Omental fat pad (tissue), 4 donors: ENCODE results near the gene MYH9. TPM values are rescaled to one million over a fixed set of nuclear protein-coding genes. Genes with fewer than 3 reads are reported as not detected.

Experiments
- ATAC-seq: fragments of 150-250 bp; one replicate; pipeline ENCODE4 v1.9.1; 2016; ENCODE audit warnings: mild to moderate bottlenecking, moderate library complexity; ENCODE audit not compliant: low FRiP score
- DNase-seq: peaks from one replicate; pipeline ENCODE4 v3.0.0-alpha.2; 2019; ENCODE audit warnings: low spot score
- total RNA-seq, 4 donors: library from RNA; depleted of rRNA; stranded (reverse); fragments of >200 nt; gene quantifications; one replicate each; pipeline ENCODE4 v1.1.0, GENCODE V29; 2016
- TF ChIP-seq, protein P1 (sequence below), 3 donors: fragments of 450-650 bp; IDR thresholded peaks; one replicate each; pipeline ENCODE4 v1.5.1; 2016 to 2017; ENCODE audit warnings: antibody characterized with exemption in 3 of 3, mild to moderate bottlenecking in 3 of 3, moderate library complexity in 2 of 3

Gene MYH9
- total RNA-seq, 4 donors from 2014 or later: 225 to 463 (median 370) TPM

DNA sequence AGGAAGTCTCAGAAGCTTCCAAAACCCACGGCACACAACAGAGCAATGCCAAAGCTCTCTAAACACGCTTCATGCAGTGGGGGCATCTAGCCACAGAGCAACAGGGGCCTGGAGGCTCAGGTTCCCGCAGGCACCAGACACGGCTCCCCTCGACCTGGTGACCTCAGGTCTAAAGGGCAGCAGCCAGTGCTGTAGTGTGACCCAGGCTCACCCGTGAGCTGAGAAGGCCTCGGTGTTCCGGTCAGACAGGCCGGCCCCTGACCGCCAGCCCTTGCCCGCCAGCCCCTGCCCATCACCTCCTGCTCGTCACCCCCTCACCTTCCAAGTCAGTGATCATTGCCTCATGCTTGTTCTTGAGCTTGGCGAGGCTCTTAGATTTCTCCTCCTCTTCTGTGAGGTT, 89.2 kb downstream of the MYH9 start:
- no peak for DNase-seq
- ATAC-seq: no peak
- TF ChIP-seq, protein P1, sequence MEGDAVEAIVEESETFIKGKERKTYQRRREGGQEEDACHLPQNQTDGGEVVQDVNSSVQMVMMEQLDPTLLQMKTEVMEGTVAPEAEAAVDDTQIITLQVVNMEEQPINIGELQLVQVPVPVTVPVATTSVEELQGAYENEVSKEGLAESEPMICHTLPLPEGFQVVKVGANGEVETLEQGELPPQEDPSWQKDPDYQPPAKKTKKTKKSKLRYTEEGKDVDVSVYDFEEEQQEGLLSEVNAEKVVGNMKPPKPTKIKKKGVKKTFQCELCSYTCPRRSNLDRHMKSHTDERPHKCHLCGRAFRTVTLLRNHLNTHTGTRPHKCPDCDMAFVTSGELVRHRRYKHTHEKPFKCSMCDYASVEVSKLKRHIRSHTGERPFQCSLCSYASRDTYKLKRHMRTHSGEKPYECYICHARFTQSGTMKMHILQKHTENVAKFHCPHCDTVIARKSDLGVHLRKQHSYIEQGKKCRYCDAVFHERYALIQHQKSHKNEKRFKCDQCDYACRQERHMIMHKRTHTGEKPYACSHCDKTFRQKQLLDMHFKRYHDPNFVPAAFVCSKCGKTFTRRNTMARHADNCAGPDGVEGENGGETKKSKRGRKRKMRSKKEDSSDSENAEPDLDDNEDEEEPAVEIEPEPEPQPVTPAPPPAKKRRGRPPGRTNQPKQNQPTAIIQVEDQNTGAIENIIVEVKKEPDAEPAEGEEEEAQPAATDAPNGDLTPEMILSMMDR (IDR thresholded peaks at IDR 0.05): no peak

DNA sequence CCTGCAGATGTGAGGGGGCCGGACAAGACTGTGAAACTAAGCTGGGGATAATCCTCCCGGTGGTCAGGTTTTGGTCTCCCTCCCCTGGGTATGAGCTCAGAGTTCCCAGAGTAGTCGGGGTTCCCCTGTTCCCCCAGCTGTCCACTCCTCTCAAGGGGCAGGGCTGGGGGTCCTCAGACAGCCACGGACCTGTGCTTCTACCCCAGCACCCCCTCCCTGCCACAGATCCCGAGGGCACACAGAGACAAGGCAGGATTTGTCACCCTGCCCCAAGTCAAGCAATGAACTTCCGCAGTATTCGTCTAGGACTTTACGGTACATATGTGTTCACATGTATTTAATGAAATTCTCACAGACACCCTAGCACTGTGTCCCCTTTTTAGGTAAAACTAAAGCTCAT, 89.6 kb downstream of the MYH9 start:
- ATAC-seq: no peak
- DNase-seq: no peak
- TF ChIP-seq, protein P1 (IDR thresholded peaks at IDR 0.05): no peak

DNA sequence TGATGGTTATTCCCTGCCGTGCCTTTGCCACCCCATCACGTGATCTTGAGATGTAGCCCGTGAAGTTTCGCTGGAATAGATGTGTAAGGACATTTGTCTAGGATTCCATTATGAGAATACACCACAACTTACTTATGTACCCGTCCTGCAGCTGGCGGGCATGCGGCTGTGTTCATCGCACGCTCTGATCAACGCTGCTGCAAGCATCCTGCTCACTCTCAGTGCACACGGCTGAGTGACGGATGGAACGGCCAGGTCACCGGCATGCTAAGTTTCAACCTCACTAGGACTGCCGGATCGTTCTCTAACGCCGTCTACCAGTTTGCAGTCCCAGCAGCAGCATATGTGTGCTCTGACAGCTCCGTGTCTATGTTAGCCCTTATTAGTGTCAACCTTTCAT, 90.2 kb downstream of the MYH9 start:
- TF ChIP-seq, protein P1 (IDR thresholded peaks at IDR 0.05): no peak
- DNase-seq: no peak
- ATAC-seq: no peak

DNA sequence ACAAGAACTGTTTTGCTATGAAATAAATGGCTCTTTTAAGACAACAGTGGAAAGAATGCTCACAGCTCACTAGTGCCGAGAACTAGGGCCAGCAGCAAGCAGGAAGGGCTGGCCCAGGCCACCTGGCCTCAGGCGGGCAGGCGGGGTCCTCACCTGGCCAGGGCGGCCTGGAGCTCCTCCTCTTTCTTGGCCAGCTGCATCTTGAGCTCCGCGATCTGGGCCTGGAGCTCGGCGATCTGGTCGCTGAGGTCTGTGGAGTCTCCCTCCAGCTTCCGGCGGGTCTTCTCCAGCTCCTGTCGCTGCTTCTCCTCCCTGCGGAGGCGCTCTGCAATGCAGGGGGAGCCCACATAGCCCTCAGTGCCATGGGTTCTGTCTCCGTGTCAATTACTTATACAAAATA, 91.1 kb downstream of the MYH9 start:
- TF ChIP-seq, protein P1 (IDR thresholded peaks at IDR 0.05): no peak
- DNase-seq (no peak), ATAC-seq (no peak)

DNA sequence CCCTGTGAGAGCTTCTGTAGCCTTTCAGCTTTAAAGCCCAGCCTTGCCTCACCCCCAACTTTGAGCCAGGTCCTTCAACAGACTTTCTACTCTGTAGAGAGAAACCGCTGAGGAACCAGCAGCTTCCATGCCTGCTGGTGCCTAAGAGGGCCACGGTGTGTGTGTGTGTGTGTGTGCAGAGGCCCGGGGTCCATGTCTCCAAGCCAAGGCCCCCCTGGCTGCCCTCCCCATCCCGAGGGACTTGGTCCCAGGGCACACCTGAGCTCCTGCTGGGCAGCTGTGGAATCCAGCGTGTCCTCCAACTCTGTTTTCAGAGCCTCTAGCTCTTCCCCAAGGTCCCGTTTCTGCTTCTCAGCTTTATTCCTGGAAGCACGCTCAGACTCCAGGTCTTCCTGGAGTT, 92.5 kb downstream of the MYH9 start:
- no peak for DNase-seq
- TF ChIP-seq, protein P1 (IDR thresholded peaks at IDR 0.05): no peak
- ATAC-seq: no peak

DNA sequence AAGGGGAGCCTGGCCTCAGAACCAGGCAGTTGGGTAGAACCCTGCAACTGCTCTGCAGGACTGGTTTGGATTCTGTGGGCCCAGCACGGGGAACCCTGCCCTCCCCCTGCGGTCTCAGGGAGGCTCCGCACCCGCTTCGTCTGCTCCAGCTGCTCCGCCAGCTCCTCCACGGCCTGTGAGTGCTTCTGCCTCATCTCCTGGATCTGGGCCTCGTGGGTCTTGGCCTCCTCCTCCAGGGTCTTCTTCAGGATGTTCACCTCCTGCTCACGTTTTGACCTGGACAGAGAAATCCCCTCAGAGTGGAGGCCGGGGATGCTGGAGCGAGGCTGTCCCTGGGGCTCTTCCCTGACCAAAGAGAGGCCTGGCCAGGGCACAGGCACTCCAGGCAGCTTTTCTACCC, 93.0 kb downstream of the MYH9 start:
- no peak for ATAC-seq
- TF ChIP-seq, protein P1 (IDR thresholded peaks at IDR 0.05): no peak
- DNase-seq: no peak

DNA sequence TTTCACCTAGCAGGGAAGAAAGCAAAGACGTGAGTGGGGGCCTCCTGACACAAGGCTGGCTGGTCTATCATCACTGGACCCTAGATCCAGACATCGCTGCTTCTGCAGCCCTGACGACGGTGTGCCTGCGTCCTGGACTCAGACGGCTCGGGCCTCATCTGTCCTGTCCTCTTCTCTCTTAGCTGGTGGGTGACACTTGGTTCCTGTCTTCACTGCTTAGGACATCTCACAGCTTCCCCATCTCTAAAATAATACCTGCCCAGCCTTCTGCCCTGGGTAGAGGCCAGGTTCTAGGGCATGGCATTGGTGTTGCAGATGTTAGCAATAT, 93.5 kb downstream of the MYH9 start:
- TF ChIP-seq, protein P1 (IDR thresholded peaks at IDR 0.05): no peak
- ATAC-seq (no peak), DNase-seq (no peak)
